ENCODE measurements around the gene HNF1B.

- TF ChIP-seq TAF1 (IDR thresholded peaks at IDR 0.05; ENCODE audit: low read depth, low read length) (no peak), POLR2A (IDR thresholded peaks at IDR 0.05; ENCODE audit: low read depth, low read length) (no peak), POU2F2 (IDR thresholded peaks at IDR 0.05; ENCODE audit: low read depth, low read length) (no peak)
These were observed 71.5 kb downstream of the HNF1B start for GRCh38 chr17:37673386-37673785.
